Adrenal gland (tissue), 12 donors: ENCODE results near the gene FUT7. TPM values are rescaled to one million over a fixed set of nuclear protein-coding genes. Genes with fewer than 3 reads are reported as not detected.
"Not testable (repeated sequence)": the region's sequence is repeated elsewhere in the genome, so short reads cannot be mapped to it uniquely, and the experiment has no call there.

Experiments
- DNase-seq, 7 donors: peaks; one replicate each; pipeline ENCODE4 v3.0.0-alpha.2; 2019 to 2020
- H3K27ac ChIP-seq, 5 donors: fragments of 200-600 bp; sonication (generic) in 4 of 5; 1 replicate in 3 of 5; 2 replicates in 2 of 5; pipeline versions ENCODE4 v1.5.1 to v1.8.0; 2016 to 2020; ENCODE audit warnings: mild to moderate bottlenecking in 1 of 5
- H3K27me3 ChIP-seq: fragments of 200-600 bp; 2 replicates; pipeline ENCODE4 v1.8.0; 2021
- H3K36me3 ChIP-seq, 2 donors: fragments of 200-600 bp; replicated peaks in 1 of 2; 1 replicate in 1 of 2; 2 replicates in 1 of 2; pipeline versions ENCODE4 v1.5.1 to v1.8.0; 2018 to 2022
- H3K4me1 ChIP-seq, 2 donors: fragments of 200-600 bp; replicated peaks in 1 of 2; 1 replicate in 1 of 2; 2 replicates in 1 of 2; pipeline versions ENCODE4 v1.5.1 to v1.8.0; 2018 to 2021
- H3K4me3 ChIP-seq, 4 donors: fragments of 200-600 bp; sonication (generic) in 3 of 4; one replicate each; pipeline ENCODE4 v1.5.1; 2016 to 2018
- H3K9me3 ChIP-seq, 3 donors: fragments of 200-600 bp; sonication (generic) in 1 of 3; replicated peaks in 1 of 3; 1 replicate in 2 of 3; 2 replicates in 1 of 3; pipeline versions ENCODE4 v1.5.1 to v1.8.0; 2016 to 2021
- POLR2A ChIP-seq, 2 donors: fragments of 450-650 bp; IDR thresholded peaks; one replicate each; pipeline ENCODE4 v1.6.1; 2017; ENCODE audit warnings: antibody characterized with exemption in 2 of 2, mild to moderate bottlenecking in 2 of 2, moderate library complexity in 1 of 2
- WGBS, 4 donors: extraction: QIAGEN DNeasy Blood & Tissue Kit in 2 of 4; methylation state at CpG; one replicate each; pipeline versions ENCODE4 v1.1.5 to v1.1.7; 2013 to 2017; 5-methylcytosine and 5-hydroxymethylcytosine counted together
- intact Hi-C, 2 donors: fragments of 100-400 bp; cut with DNase I; formaldehyde crosslinking; loops; one replicate each; pipeline versions ENCODE4 v1.14.1 to v1.15.0; 2022 to 2023
- polyA plus RNA-seq, 3 donors: library from polyadenylated mRNA; stranded (reverse); fragments of 200-250 nt in 2 of 3; fragments of 350-450 nt in 1 of 3; fragmentation: Illumina TruSeq in 1 of 3; extraction: RNeasy Lipid Tissue Mini Kit (QIAGEN cat#74804) in 1 of 3; gene quantifications; one replicate each; pipeline ENCODE4 v1.2.3, GENCODE V29; 2013 to 2014
- total RNA-seq, 9 donors: library from RNA; depleted of rRNA in 4 of 9; stranded (reverse); fragments of >200 nt in 4 of 9; fragments of 120-200 nt in 1 of 9; fragmentation: NEBNext Ultra II Directional in 1 of 9; extraction: Animal tissue kit (Norgen Biotek cat#: 25700) in 1 of 9; gene quantifications; one replicate each; pipeline versions ENCODE4 v1.1.0 to v1.2.4, GENCODE V29; 2013 to 2023
- TF ChIP-seq, protein P1 (sequence below), 6 experiments: fragments of 450-650 bp in 4 of 6; fragments of 200-600 bp in 2 of 6; sonication (generic) in 1 of 6; IDR thresholded peaks; 1 replicate in 5 of 6; 2 replicates in 1 of 6; pipeline versions ENCODE4 v1.5.1 to v1.8.0; 2016 to 2021; ENCODE audit warnings: antibody characterized with exemption in 6 of 6, mild to moderate bottlenecking in 2 of 6, moderate library complexity in 1 of 6
- donor health status: healthy with polysubstance abuse.
- donor health status: Bipolar disorder and iron deficiency.
- donor health status: DM: yes; HTN: yes; CAD: no.
- donor health status: DM: no; HTN: no; CAD: no.
- donor health status: DM: no; HTN: no; CAD: no.
- donor health status: DM: yes; HTN: yes; CAD: no.

The FUT7 gene
- total and polyA plus RNA-seq, 12 donors: 0.11 to 0.69 (median 0.17) TPM; not detected in 5

DNA sequence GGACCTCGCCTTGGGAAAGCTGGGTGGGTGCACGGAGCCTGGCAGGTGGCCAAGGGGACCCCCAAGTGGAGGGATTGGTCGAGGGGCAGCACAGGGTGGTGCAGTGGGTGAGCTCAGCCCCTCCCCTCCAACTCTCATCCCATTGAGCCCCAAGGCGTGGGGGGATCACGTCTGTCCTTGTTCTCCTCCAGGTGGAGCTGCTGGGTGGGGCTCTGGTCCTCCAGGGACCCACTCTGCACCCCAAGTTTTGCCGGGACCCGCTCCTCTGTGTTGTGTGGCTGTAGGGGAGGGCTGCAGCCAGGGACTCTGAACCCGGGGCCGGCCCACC lies 3.6 kb upstream of the FUT7 start:
- H3K4me1 ChIP-seq: peaks cover 0 to 16% of the 10 kb centered on the region in 2 donors
- H3K4me3 ChIP-seq: no peak overlapping the region
- H3K27me3 ChIP-seq: no peaks in the 10 kb centered on the region
- peaks cover 0 to 7% of the 10 kb centered on the region in 2 donors for H3K36me3 ChIP-seq
- no peaks in the 10 kb centered on the region for H3K9me3 ChIP-seq
- no peak overlapping the region for H3K27ac ChIP-seq
- DNase-seq: no peak
- 15 to 55% (median 31%) methylated on average over 4 to 9 of the region's 9 CpGs for WGBS, 4 donors
- intact Hi-C loops: loop anchor here in 1 of 2 donors (5.0 kb wide), 1 partner anchor 248 kb away; no protein-coding TSS in a partner anchor
- no peak for TF ChIP-seq POLR2A (IDR thresholded peaks at IDR 0.05)
- TF ChIP-seq, protein P1, sequence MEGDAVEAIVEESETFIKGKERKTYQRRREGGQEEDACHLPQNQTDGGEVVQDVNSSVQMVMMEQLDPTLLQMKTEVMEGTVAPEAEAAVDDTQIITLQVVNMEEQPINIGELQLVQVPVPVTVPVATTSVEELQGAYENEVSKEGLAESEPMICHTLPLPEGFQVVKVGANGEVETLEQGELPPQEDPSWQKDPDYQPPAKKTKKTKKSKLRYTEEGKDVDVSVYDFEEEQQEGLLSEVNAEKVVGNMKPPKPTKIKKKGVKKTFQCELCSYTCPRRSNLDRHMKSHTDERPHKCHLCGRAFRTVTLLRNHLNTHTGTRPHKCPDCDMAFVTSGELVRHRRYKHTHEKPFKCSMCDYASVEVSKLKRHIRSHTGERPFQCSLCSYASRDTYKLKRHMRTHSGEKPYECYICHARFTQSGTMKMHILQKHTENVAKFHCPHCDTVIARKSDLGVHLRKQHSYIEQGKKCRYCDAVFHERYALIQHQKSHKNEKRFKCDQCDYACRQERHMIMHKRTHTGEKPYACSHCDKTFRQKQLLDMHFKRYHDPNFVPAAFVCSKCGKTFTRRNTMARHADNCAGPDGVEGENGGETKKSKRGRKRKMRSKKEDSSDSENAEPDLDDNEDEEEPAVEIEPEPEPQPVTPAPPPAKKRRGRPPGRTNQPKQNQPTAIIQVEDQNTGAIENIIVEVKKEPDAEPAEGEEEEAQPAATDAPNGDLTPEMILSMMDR (IDR thresholded peaks at IDR 0.05): peak in 3 of 6 experiments; percentile 11 to 21 (median 16)

DNA sequence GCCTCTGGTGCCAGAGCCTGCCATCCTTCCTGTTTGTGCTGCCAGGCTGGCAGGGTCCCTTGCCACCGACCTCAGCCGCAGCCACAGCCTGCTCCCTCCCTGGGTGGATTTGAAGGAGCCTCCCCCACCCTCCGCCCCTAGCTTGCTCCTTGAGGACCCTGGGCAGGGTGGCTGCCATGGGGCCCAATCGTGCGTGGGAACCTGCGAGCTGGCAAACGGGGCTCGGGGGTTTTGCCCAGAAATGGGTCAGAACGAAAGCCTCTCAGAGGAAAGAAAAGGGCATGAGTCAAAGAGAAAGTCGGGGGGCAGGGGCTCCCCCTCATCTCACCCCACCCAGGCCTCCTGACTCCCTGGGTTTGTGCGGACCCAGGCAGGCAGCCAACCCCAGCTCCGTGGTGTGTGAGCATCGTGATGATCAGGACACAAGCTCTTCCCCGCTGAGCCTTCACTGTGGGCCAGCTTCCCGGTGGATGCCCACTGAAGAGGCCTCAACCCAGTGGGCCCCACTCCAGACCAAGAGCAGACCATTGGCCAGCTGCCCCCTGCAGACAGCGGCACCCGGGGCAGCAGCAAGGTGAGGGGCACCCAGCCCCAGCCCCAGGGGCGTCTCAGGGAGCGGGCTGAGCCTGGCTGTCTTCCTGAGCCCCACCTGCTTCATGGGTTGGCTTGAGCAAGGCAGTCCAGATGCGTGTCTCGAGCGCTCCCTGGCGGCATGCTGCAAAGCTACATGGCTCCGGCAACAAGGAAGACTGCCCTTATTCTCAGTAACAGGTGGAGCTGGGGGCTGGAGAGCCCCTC lies 3.0 kb upstream of the FUT7 start:
- intact Hi-C loops: loop anchor here (5.0 kb wide), 2 partner anchors 93 to 248 kb away; partner anchors contain the start of gene FBXW5 (in 1 of the 2)
- Histone ChIP-seq H3K4me3 (no peak overlapping the region), H3K9me3 (no peaks in the 10 kb centered on the region), H3K27ac (peak overlapping the region in 2 of 5 donors; percentile 34 to 35), H3K36me3 (peaks cover 0 to 7% of the 10 kb centered on the region in 2 donors), H3K27me3 (no peaks in the 10 kb centered on the region), H3K4me1 (peaks cover 0 to 16% of the 10 kb centered on the region in 2 donors)
- DNase-seq: peak; percentile 81 to 93 (median 83)
- TF ChIP-seq POLR2A (IDR thresholded peaks at IDR 0.05): no peak
- TF ChIP-seq, protein P1 (IDR thresholded peaks at IDR 0.05): peak; percentile 82 to 93 (median 92)
- WGBS, 4 donors: 16 to 37% (median 22%) methylated on average over 11 to 24 of the region's 24 CpGs

DNA sequence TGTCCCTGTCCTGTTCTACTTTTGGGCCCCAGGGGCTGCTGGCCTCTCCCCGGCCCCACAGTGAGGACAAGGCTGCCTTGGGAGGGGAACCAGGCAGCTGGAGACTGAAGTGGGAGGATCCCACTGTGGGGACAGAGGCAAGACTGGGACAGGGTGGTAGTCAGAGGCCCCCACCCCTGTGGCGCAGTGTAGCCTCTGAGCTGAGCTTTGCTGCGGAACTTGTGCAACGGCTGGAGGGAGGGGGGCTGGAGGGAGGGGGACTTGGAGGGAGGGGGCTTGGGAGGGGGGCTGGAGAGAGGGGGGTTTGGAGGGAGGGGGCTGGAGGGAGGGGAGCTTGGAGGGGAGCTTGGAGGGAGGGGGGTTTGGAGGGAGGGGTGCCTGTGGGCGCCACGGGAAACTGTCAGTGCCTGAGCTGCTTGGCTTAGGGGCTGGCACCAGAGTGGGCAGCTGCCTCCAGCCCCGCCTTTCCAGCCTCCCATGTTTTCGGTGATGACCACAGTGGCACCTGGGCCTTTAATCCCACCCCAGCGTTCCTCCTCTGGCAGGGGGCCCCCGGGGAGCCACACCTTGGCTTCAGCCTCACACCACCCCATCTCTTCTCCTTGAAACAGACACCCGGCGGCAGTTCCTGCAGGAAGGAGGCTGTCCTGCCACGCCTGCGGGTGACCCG lies 2.3 kb upstream of the FUT7 start:
- Histone ChIP-seq H3K27me3 (no peaks in the 10 kb centered on the region), H3K4me3 (no peak overlapping the region), H3K9me3 (no peaks in the 10 kb centered on the region), H3K36me3 (peaks cover 0 to 7% of the 10 kb centered on the region in 2 donors), H3K27ac (peak overlapping the region in 2 of 5 donors; percentile 34 to 35), H3K4me1 (peaks cover under 1 to 19% of the 10 kb centered on the region in 2 donors)
- TF ChIP-seq POLR2A (IDR thresholded peaks at IDR 0.05): no peak
- TF ChIP-seq, protein P1 (IDR thresholded peaks at IDR 0.05): no peak
- intact Hi-C loops: loop anchor here (5.0 kb wide), 2 partner anchors 92 to 247 kb away; partner anchors contain the start of gene FBXW5 (in 1 of the 2)
- WGBS, 4 donors: 34 to 50% (median 48%) methylated on average over 5 to 15 of the region's 15 CpGs
- DNase-seq: peak in 1 of 7 donors; percentile 40

DNA sequence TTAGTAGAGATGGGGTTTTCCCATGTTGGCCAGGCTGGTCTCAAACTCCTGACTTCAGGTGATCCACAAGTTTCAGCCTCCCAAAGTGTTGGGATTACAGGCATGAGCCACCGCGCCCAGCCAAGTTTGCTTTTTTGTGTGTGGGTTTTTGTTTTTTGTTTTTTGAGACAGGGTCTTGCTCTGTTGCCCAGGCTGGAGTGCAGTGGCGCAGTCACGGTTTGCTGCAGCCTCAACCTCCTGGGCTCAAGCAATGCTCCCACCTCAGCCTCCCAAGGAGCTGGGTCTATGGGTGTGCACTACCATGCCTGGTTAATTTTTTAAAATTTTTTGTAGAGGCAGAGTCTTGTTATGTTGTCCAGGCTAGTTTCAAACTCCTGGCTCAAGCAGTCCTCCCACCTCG lies 1.6 kb upstream of the FUT7 start:
- 89 to 92% (median 90%) methylated on average over 5 of the region's 5 CpGs for WGBS, 4 donors
- intact Hi-C loops: loop anchor here (5.0 kb wide), 2 partner anchors 91 to 246 kb away; partner anchors contain the start of gene FBXW5 (in 1 of the 2)
- H3K4me3 ChIP-seq: peak overlapping the region in 1 of 4 donors; percentile 29

More for the DNA sequence above, 1.6 kb upstream of the FUT7 start:
- H3K9me3 ChIP-seq, DNase-seq, H3K27ac ChIP-seq, H3K36me3 ChIP-seq, H3K27me3 ChIP-seq: not testable (repeated sequence)
- peaks cover 7 to 26% of the 10 kb centered on the region in 2 donors for H3K4me1 ChIP-seq
